Ectodermal cell (in vitro differentiated cells): ENCODE measurements around the gene UBAC2.
A peak's percentile ranks its signal among the peaks of the same experiment; 100 is the strongest.

Source experiments
- H3K27ac ChIP-seq: 2 replicates; pipeline ENCODE4 v1.7.0; 2013; ENCODE audit warnings: mild to moderate bottlenecking, low read depth, low read length; ENCODE audit not compliant: insufficient read depth, poor library complexity, severe bottlenecking
- H3K27me3 ChIP-seq: 2 replicates; pipeline ENCODE4 v1.7.0; 2013; ENCODE audit warnings: mild to moderate bottlenecking, low read length; ENCODE audit not compliant: insufficient read depth, control insufficient read depth, poor library complexity, severe bottlenecking
- H3K36me3 ChIP-seq: one replicate; pipeline ENCODE4 v1.7.0; 2013; ENCODE audit warnings: low read length; ENCODE audit not compliant: control insufficient read depth, insufficient read depth
- H3K4me1 ChIP-seq: one replicate; pipeline ENCODE4 v1.7.0; 2013; ENCODE audit warnings: low read length; ENCODE audit not compliant: control insufficient read depth, insufficient read depth
- H3K4me3 ChIP-seq: 2 replicates; pipeline ENCODE4 v1.7.0; 2013; ENCODE audit warnings: low read depth, low read length, control low read depth; ENCODE audit not compliant: insufficient read depth
- H3K9me3 ChIP-seq: 2 replicates; pipeline ENCODE4 v1.7.0; 2013; ENCODE audit warnings: mild to moderate bottlenecking, low read length, moderate library complexity; ENCODE audit not compliant: control insufficient read depth
- WGBS, 2 experiments: methylation state at CpG; one replicate each; pipeline ENCODE4 v1.1.7; 2013; ENCODE audit warnings: missing lambda C conversion rate in 2 of 2; 5-methylcytosine and 5-hydroxymethylcytosine counted together

UBAC2 gene

GRCh38 chr13:99352351-99353245 lies 151.9 kb downstream of the UBAC2 start:
- H3K27me3 ChIP-seq = no peaks in the 10 kb centered on the region
- H3K36me3 ChIP-seq = peaks cover 3% of the 10 kb centered on the region
- no peak overlapping the region for H3K27ac ChIP-seq
- H3K9me3 ChIP-seq = no peaks in the 10 kb centered on the region
- no peak overlapping the region for H3K4me3 ChIP-seq
- H3K4me1 ChIP-seq = peaks cover 8% of the 10 kb centered on the region
- WGBS, 2 experiments = 89% methylated on average over 17 of the region's 17 CpGs

GRCh38 chr13:99353246-99353600 lies 152.6 kb downstream of the UBAC2 start:
- Histone ChIP-seq H3K27ac (no peak overlapping the region), H3K36me3 (no peaks in the 10 kb centered on the region), H3K4me1 (peaks cover 8% of the 10 kb centered on the region), H3K4me3 (no peak overlapping the region), H3K9me3 (no peaks in the 10 kb centered on the region), H3K27me3 (no peaks in the 10 kb centered on the region)
- WGBS, 2 experiments = 96 to 100% methylated on average over 2 of the region's 2 CpGs

- WGBS, 2 experiments = 94 to 97% methylated on average over 8 of the region's 8 CpGs
- no peak overlapping the region for H3K4me3 ChIP-seq
- no peaks in the 10 kb centered on the region for H3K27me3 ChIP-seq
- H3K4me1 ChIP-seq = peaks cover 8% of the 10 kb centered on the region
- H3K27ac ChIP-seq = no peak overlapping the region
- H3K36me3 ChIP-seq = no peaks in the 10 kb centered on the region
- no peaks in the 10 kb centered on the region for H3K9me3 ChIP-seq
Observed at GRCh38 chr13:99353836-99354235, 153.2 kb downstream of the UBAC2 start.

GRCh38 chr13:99354371-99354951 lies 153.8 kb downstream of the UBAC2 start:
- H3K4me3 ChIP-seq = no peak overlapping the region
- no peaks in the 10 kb centered on the region for H3K27me3 ChIP-seq
- no peaks in the 10 kb centered on the region for H3K9me3 ChIP-seq
- H3K27ac ChIP-seq = no peak overlapping the region
- no peaks in the 10 kb centered on the region for H3K36me3 ChIP-seq
- peaks cover 8% of the 10 kb centered on the region for H3K4me1 ChIP-seq
- WGBS, 2 experiments = 95 to 96% methylated on average over 8 of the region's 8 CpGs

GRCh38 chr13:99355267-99356011 lies 154.8 kb downstream of the UBAC2 start:
- Histone ChIP-seq H3K4me1 (peaks cover 8% of the 10 kb centered on the region), H3K27me3 (no peaks in the 10 kb centered on the region), H3K4me3 (no peak overlapping the region), H3K27ac (peak overlapping the region; percentile 72), H3K36me3 (no peaks in the 10 kb centered on the region), H3K9me3 (no peaks in the 10 kb centered on the region)
- 95 to 97% methylated on average over 18 of the region's 18 CpGs for WGBS, 2 experiments

- H3K27ac ChIP-seq = peak overlapping the region; percentile 72
- no peaks in the 10 kb centered on the region for H3K9me3 ChIP-seq
- WGBS, 2 experiments = 88 to 93% methylated on average over 1 of the region's 1 CpG
- H3K36me3 ChIP-seq = no peaks in the 10 kb centered on the region
- no peaks in the 10 kb centered on the region for H3K27me3 ChIP-seq
- no peak overlapping the region for H3K4me3 ChIP-seq
- H3K4me1 ChIP-seq = peaks cover 8% of the 10 kb centered on the region
Observed at GRCh38 chr13:99356012-99356261, 155.3 kb downstream of the UBAC2 start.

GRCh38 chr13:99356262-99357091 lies 155.8 kb downstream of the UBAC2 start:
- peak overlapping the region; percentile 72 for H3K27ac ChIP-seq
- no peaks in the 10 kb centered on the region for H3K36me3 ChIP-seq
- H3K27me3 ChIP-seq = no peaks in the 10 kb centered on the region
- peaks cover 8% of the 10 kb centered on the region for H3K4me1 ChIP-seq
- H3K9me3 ChIP-seq = no peaks in the 10 kb centered on the region
- no peak overlapping the region for H3K4me3 ChIP-seq
- 86 to 90% methylated on average over 10 of the region's 10 CpGs for WGBS, 2 experiments

GRCh38 chr13:99357131-99357596 lies 156.5 kb downstream of the UBAC2 start:
- Histone ChIP-seq H3K27me3 (no peaks in the 10 kb centered on the region), H3K4me3 (no peak overlapping the region), H3K9me3 (no peaks in the 10 kb centered on the region), H3K36me3 (no peaks in the 10 kb centered on the region), H3K4me1 (peaks cover 8% of the 10 kb centered on the region), H3K27ac (no peak overlapping the region)
- 97 to 98% methylated on average over 8 of the region's 8 CpGs for WGBS, 2 experiments

- Histone ChIP-seq H3K4me1 (peaks cover 8% of the 10 kb centered on the region), H3K27ac (no peak overlapping the region), H3K9me3 (no peaks in the 10 kb centered on the region), H3K27me3 (no peaks in the 10 kb centered on the region), H3K4me3 (no peak overlapping the region), H3K36me3 (no peaks in the 10 kb centered on the region)
- WGBS, 2 experiments = 94% methylated on average over 6 of the region's 6 CpGs
Observed at GRCh38 chr13:99357941-99358340, 157.3 kb downstream of the UBAC2 start.
